Left lobe of liver (tissue), 2 donors: ENCODE results near the gene CDC37L1. TPM values are rescaled to one million over a fixed set of nuclear protein-coding genes. Genes with fewer than 3 reads are reported as not detected.
"Not testable (repeated sequence)": the region's sequence is repeated elsewhere in the genome, so short reads cannot be mapped to it uniquely, and the experiment has no call there.

ENCODE experiments used
- ATAC-seq: fragments of 200-7000 bp; cut with Tn5 transposase; one replicate; pipeline ENCODE4 v1.9.1; 2020; ENCODE audit warnings: mild to moderate bottlenecking, moderate library complexity
- DNase-seq: peaks from one replicate; pipeline ENCODE4 v3.0.0-alpha.2; 2020; ENCODE audit warnings: low spot score
- total RNA-seq: library from RNA; stranded (reverse); gene quantifications from one replicate; pipeline ENCODE4 v1.2.1, GENCODE V29; 2021
- donor health status: DM: no; HTN: no; CAD: no; lungs with moderate emphysema.
- donor health status: DM: no; HTN: yes; CAD: no.

Gene CDC37L1
- total RNA-seq, result 20.6 TPM

GRCh38 chr9:4679268-4680172 lies at the start of gene CDC37L1:
Gene CDC37L1, plus strand, starts transcription at chr9:4679569. Its CDS starts 199 bp downstream, at chr9:4679768.
- ATAC-seq, result peak; percentile 92

GRCh38 chr9:4630836-4631235 lies 48.5 kb upstream of the CDC37L1 start:
- ATAC-seq, result no peak
- DNase-seq, result no peak

More at GRCh38 chr9:4679268-4680172, at the start of gene CDC37L1:
- peak; percentile 99 for DNase-seq

GRCh38 chr9:4638968-4639367 lies 40.4 kb upstream of the CDC37L1 start:
- ATAC-seq (no peak), DNase-seq (no peak)

- DNase-seq, result no peak
- ATAC-seq, result no peak
Observed at GRCh38 chr9:4639420-4639819, 39.9 kb upstream of the CDC37L1 start.

- ATAC-seq (peak; percentile 88), DNase-seq (no peak)
Observed at GRCh38 chr9:4640027-4640426, 39.3 kb upstream of the CDC37L1 start.

- DNase-seq (no peak), ATAC-seq (no peak)
Observed at GRCh38 chr9:4642351-4642750, 37.0 kb upstream of the CDC37L1 start.

GRCh38 chr9:4654084-4654483 lies 25.3 kb upstream of the CDC37L1 start:
- ATAC-seq, result no peak

GRCh38 chr9:4654538-4654937 lies 24.8 kb upstream of the CDC37L1 start:
- ATAC-seq (peak; percentile 36), DNase-seq (no peak)

More at GRCh38 chr9:4654084-4654483, 25.3 kb upstream of the CDC37L1 start:
- DNase-seq, result no peak

GRCh38 chr9:4656196-4656595 lies 23.2 kb upstream of the CDC37L1 start:
- ATAC-seq, DNase-seq: not testable (repeated sequence)

GRCh38 chr9:4656621-4657020 lies 22.7 kb upstream of the CDC37L1 start:
- no peak for DNase-seq

GRCh38 chr9:4657426-4658159 lies 21.8 kb upstream of the CDC37L1 start:
- ATAC-seq (peak; percentile 50), DNase-seq (no peak)

More at GRCh38 chr9:4656621-4657020, 22.7 kb upstream of the CDC37L1 start:
- ATAC-seq, result no peak

GRCh38 chr9:4660665-4661064 lies 18.7 kb upstream of the CDC37L1 start:
- DNase-seq, ATAC-seq: not testable (repeated sequence)

- DNase-seq (no peak), ATAC-seq (no peak)
Observed at GRCh38 chr9:4661165-4661564, 18.2 kb upstream of the CDC37L1 start.

- no peak for DNase-seq
- no peak for ATAC-seq
Observed at GRCh38 chr9:4661611-4662010, 17.8 kb upstream of the CDC37L1 start.

- ATAC-seq (peak; percentile 89), DNase-seq (peak; percentile 91)
Observed at GRCh38 chr9:4662108-4662988, 17.0 kb upstream of the CDC37L1 start, which contains the start of gene PLPP6. Gene PLPP6, plus strand, starts transcription at chr9:4662294. Its CDS starts 82 bp downstream, at chr9:4662376.

- DNase-seq (no peak), ATAC-seq (peak; percentile 21)
Observed at GRCh38 chr9:4662989-4663792, 16.2 kb upstream of the CDC37L1 start.

GRCh38 chr9:4663956-4664355 lies 15.4 kb upstream of the CDC37L1 start:
- ATAC-seq (no peak), DNase-seq (no peak)

GRCh38 chr9:4665357-4665756 lies 14.0 kb upstream of the CDC37L1 start:
- ATAC-seq (no peak), DNase-seq (no peak)

- ATAC-seq, result peak; percentile 56
- DNase-seq, result peak; percentile 78
Observed at GRCh38 chr9:4666042-4666699, 13.2 kb upstream of the CDC37L1 start, which contains the start of gene SPATA6L. Gene SPATA6L, minus strand, starts transcription at chr9:4666480. Its CDS starts 230 bp downstream, at chr9:4666250.
